Activated T-cell treated with anti-CD3 and anti-CD28 coated beads for 4 hours (primary cell): ENCODE results near the gene DGKD.

Source experiments
- DNase-seq: peaks from one replicate; pipeline ENCODE4 v3.0.0-alpha.2; 2020

The DGKD gene

DNA sequence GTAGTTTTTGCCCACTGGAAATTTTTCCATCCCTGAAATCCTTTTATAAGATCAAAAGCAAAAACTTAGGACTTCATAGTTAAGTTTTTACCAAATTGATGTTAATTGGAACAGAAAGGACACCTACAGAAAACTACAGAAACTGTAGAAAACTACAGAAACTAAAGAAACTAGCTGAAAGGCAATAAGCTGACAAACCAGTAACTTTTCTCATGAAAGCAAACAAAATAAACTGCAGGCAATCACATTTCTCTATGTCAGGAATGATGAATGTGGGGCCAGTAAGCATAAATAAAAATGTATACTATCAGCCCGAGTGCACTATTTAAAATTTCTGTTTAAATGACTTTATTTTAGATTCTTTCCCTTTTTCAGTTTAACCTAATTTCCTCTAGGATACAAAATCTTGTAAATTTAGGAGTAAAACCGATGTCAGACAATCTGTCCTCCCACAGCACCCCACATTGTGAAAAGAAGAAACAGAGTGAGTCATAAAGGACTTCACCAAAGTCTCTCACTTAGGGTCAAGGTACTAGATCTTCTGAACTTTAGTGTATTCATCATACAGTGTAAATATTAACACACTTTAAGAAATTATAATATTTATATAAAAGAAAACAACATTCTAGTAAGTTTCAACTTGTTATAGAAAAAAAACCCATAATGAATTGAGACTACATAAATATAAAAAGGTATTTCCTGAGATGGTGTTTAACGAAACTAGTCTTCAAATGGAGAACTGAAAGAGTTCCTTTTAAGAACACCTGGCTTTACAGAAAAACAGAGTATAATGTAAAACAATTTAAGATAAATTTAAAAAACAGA lies 165.7 kb downstream of the DGKD start:
- DNase-seq = no peak
